Loucy (cell line): ENCODE results near the gene SCN10A.

Experiments used
- EZH2phosphoT487 ChIP-seq: fragments of 200-600 bp; IDR thresholded peaks from 2 replicates; pipeline ENCODE4 v1.6.1; 2018; ENCODE audit warnings: antibody characterized with exemption, mild to moderate bottlenecking, moderate library complexity, borderline replicate concordance
- TF ChIP-seq, protein P1 (sequence below): fragments of 200-600 bp; sonication (generic); conservative IDR thresholded peaks from 2 replicates; pipeline ENCODE4 v1.5.1; 2014; ENCODE audit warnings: mild to moderate bottlenecking, antibody characterized with exemption, low read length

- TF ChIP-seq, protein P1, sequence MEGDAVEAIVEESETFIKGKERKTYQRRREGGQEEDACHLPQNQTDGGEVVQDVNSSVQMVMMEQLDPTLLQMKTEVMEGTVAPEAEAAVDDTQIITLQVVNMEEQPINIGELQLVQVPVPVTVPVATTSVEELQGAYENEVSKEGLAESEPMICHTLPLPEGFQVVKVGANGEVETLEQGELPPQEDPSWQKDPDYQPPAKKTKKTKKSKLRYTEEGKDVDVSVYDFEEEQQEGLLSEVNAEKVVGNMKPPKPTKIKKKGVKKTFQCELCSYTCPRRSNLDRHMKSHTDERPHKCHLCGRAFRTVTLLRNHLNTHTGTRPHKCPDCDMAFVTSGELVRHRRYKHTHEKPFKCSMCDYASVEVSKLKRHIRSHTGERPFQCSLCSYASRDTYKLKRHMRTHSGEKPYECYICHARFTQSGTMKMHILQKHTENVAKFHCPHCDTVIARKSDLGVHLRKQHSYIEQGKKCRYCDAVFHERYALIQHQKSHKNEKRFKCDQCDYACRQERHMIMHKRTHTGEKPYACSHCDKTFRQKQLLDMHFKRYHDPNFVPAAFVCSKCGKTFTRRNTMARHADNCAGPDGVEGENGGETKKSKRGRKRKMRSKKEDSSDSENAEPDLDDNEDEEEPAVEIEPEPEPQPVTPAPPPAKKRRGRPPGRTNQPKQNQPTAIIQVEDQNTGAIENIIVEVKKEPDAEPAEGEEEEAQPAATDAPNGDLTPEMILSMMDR, result no peak
- no peak for TF ChIP-seq EZH2phosphoT487
Observed at GRCh38 chr3:38713121-38713520, 102.9 kb downstream of the SCN10A start.
